ENCODE data around the gene ADGRA1.

Gene ADGRA1

DNA sequence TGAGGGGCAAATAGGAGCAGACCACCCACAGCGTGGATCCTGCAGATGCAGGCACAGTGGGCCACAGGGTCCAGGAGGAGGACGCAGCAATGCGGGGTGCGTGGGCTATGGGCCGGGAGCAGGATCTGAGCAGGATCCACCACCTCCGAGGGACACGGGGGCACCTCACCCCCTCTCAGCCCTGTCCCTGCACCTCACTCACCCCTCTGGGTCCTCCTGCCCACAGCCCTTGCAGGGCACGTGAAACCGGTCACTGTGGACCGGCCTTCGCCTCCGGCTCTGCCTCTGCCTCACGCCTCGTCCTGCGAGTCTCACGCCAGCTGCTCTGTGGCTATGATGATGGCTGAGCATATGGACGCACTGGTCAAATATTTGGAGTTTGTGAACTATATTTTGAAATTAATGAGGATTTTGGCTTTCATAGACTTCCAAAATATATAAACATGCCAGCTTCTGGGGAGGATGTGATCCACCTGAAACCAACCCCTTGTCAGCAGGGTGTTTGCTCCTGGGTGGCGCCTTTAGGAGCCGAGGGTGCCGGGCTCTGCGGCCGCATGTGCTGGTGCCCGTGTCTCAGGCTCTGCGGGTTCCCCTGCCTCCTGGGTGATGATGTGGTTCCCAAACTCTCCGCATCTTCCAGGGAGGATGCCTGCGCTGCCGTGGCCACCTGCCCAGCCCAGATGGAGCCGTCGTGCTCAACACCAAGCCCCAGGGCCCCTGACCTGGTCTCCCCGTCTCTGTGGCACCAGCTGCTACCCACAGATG, 11.3 kb upstream of the ADGRA1 start:
- no peak for DNase-seq (ENCODE audit: low read depth)

DNA sequence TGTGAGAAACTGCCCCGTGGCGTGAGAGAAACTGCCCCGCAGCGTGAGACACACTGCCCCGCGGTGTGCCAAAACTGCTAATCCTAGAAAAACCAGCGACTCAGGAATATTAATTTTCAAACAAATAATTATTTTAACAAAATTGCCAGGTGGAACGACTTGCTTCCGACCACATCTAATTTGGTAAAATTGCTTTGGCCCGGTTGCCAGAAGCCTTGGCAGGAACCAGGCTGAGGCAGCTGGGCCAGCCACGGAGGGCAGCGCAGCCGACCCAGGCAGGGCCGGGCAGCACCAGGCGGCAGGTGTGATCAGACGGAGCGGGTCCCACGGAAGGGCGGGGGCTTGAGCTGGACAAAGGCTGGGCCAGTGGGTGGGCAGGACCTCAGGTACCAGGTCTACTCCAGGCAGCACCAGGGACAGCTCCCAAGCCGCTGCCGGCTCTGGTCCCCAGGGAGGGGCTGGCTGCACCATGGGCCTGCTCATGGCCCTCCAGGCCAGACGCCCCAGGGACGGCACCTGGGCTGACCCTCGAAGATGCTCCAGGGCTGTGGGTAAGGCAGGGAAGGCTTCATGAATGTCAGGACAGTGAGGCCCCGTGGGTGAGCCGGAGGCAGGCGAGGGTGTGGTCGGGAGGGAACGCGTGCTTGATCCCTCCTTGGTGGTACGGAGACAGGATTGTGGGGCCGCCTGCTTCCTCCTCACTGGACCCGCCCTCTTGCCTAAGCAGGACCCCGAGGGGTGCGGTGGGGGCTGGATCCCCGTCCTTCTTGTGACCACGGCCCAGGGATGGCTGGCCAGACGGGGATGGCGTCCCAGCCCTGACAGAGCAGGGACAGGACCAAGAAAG, 7.7 kb upstream of the ADGRA1 start:
- DNase-seq (ENCODE audit: low read depth) = no peak

DNA sequence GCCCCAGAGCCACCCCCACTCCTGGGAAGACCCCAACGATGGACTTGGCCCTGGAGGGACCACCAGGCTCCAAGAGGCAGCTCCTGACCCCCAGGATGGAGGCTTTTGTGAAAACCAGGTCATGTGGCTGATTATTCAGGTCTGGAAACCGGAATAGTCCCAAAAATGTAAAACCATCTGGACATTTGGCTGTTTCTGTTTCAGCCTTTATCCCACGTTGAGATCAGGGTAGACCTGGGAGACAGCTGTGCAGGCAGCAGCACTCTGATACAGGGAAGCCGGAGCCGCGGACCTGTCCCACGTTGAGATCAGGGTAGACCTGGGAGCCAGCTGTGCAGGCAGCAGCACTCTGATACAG, 7.1 kb upstream of the ADGRA1 start:
- no peak for DNase-seq (ENCODE audit: low read depth)

DNA sequence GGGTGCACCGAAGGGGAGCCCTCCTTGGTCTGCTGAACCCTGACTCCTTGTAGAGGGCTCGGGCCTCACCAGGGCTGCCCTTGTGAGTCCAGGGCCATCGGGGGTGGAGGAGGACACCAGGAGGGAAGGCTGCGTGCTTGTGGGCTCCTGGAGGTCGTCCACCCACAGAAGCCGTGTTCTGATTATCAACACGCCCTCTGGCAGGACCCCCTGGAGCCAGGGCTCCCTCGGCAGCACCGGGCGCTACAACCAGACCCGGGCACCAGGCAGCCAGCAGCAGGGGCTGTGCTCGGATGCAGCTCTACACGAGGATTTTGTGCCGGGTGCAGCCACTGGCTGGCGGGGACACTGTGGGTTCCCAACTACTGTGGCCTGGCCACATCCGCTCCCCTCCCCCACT, 6.1 kb upstream of the ADGRA1 start:
- DNase-seq (ENCODE audit: low read depth) = no peak

DNA sequence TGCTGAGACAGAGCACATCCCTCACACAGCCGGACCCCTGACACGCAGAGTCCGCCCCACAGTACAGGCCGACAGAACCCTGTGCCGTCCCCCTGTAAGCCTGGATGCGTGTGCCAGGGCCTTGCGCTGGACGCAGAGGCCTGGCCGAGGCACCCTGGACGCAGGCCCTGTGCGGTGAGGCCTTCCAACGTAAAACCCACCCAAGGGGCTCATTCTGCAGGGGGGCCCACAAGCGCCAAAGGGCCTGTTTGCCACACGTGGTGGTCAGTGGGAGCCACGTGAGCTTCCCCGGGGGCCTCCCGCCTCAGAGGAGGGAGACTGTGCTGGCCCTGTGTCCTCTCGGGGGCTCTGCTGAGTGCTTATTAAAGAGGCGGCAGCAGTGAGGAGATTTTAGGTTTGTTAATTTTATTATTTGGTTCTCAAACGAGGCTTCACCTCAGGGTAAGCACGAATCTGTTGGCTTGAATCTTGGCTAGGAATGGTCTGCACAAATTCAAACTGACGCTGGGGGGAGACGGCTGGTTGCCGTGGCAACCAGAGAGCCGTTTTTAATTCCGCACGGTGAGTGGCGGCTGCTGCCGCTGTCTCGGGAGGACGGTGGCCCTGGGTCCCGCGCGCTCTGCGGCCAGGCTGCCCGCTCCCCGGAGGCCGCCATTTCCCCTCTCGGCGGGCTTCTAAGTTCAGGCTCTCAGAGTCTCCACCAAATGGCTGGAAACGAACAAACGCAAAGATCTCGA, 4.9 kb upstream of the ADGRA1 start:
- no peak for DNase-seq (ENCODE audit: low read depth)

DNA sequence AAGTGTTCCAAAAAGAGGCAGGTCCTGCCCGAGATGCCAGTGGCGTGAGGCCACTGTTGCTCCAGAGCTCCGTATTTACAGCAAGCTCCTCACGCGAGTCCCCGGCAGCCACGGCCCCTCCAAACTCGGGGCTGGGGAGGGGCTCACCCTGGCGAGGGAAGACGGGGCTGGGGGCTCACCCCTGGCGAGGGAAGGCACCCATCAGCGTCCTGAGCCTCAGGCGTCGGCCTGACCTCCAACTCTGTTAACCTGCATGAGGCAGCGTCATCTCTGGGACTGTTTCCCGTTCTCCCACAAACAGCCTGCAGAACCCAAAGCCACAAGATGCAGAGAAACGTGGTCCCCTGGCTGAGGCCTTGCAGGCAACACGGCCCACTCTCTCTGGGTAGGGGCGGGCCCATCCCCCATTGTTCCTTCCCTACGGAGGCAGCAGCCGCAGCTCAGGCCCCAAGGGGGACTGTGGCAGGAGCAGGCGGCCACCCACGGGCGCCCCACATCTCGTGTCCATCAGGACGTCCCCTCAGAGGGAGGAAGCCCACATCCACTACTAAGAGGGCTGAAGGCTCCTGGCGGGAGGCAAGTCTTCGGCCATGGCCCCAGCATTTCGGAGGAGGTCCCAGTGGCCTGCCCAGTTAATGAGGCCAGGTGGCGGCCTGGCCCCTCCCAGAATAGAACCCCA, 4.2 kb upstream of the ADGRA1 start:
- DNase-seq (ENCODE audit: low read depth) = no peak

DNA sequence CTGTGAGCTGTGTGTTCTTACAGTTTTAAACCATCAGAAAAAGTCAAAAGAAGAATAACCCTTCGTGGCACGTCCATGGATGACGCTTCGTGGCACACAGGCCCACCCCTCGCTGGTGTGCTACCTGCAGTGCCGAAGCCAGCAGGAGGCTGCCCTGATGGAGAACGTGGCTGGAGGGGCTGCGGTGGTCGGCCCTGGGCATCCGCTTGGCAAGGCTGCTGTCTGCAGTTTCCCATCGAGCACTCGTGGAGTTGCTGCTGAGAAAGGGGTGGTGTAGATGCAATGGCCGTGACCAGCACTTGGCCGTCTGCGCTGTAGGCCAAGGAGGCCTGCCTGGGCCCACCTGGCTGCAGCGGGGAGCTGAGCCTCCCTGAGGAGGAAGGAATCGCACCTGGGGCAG, 3.2 kb upstream of the ADGRA1 start:
- DNase-seq (ENCODE audit: low read depth) = no peak

DNA sequence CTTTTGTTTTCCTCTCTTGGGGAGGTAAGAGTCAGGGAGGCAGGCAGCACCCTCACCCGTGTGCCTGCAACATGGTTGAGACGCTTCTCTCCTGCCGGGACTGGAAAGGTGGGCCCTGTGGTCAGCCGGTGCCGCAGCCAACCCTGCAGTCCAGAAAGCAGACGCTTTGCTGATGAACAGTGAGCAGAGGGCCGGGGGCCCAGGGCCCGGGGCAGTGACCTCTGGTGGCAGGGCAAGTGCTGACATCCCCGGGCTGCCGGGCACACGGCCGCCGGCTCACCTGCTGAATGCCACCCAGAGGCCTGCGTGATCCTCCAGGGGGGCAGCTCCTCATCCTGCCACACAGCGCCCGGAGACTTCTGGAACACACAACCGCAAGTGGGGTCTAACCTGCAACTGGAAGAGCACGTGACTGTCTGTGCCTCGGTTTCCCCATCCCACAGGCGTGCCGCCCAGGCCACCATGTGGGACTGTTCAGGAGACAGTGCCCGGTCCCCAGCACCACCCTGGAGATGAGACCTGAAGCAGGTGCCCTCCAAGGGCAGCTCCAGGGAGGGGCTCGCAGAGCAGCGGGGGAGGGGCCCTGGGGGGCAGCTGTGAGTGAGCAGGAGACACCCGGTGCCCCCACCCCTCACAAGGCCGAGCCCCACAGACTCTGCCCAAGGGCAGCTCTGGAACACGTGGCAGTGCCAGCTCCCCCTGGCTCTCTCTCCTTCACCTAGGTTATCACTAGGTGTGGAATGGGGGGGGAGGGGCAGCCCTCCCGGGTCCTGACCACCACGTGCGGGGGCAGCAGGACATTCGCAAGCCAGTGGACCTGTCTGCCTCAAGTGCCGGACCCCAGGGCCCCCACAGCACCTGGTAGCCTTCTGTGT, 2.2 kb upstream of the ADGRA1 start:
- no peak for DNase-seq (ENCODE audit: low read depth)

DNA sequence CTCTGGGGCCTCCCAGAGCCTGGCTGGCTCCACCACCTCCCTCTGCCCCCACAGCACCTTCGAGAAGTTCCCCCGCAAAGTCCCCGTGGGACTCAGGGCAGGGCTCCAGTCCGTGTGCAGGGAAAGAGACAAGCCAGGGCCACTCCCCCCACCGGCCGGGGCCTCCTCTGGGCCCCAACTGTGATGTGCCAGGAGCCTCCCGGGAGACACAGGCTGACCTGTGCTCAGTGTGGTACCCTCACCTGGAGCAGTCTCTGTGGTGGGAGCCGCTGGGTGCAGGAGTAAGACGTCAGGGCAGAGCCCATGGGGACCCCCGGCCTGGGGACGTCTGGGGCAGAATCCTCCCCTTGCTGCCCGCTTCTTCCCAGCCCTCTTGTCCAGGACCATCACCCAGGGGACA, 1.5 kb upstream of the ADGRA1 start:
- DNase-seq (ENCODE audit: low read depth) = no peak

DNA sequence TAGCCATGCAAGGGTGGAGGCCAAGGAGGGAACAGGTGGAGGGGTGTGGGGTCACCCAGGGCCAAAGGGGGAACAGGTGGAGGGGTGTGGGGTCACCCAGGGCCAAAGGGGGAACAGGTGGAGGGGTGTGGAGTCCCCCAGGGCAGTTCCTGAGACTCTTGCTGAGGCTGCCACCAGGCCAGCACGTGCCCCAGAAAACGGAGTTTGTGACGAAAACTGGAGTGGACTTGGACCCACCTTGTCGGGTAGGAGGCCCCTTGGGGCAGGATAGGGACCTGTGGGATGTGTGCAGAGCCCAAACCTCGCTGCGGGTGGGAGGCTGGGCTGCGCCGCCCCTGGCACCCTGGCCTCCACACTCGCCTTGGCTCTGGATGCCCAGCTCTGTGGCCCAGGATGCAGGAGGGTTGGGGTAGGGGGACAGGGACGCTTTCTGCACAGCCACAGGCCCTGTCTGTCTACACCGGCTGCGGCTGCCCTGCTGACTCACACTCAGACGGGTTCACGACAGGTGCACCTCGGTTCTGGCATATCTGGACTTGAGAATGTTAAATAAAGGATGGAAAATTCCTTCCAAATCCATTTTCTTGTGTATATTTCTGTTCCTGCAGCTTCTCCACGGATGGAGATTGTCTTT, 562 bp upstream of the ADGRA1 start:
- no peak for DNase-seq (ENCODE audit: low read depth)

DNA sequence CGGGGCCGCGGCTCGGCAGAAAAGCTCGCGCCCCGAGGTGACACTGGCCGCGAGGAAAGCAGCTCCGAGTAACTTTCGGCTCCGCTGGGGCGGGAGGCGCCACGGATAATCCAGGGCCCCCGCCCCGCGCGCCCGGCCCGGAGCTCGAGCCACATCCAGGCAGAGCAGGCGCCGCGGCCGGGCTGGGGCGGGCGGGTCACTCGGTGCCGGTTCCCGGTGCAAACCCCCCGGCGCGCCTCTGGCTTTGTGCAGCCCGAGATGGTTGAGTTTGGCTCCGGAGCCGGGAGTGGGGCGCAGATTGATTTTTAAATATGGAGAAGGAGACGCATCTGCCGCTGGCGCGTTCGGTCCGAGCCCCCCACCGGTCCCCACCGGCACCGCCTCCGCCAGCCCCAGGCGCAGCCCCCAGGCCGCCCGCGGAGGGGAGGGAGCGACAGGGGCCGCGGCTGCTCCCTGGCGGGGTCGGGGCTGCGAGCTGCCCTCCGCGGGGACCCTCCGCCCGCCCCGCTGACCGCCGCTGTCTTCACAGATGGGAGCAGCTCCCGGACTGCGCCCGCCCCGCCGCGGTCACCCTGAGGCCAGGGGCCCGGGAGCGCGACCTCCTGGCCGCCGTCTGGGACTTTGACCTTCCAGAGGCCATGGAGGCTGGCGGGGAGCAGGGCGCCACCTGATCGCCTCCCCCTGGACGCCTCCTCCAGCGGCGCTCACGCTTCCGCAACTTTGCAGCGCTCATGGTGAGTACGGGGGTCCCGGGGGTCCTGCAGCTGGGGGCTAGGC, 643 bp downstream of the ADGRA1 start:
- DNase-seq (ENCODE audit: low read depth) = no peak

DNA sequence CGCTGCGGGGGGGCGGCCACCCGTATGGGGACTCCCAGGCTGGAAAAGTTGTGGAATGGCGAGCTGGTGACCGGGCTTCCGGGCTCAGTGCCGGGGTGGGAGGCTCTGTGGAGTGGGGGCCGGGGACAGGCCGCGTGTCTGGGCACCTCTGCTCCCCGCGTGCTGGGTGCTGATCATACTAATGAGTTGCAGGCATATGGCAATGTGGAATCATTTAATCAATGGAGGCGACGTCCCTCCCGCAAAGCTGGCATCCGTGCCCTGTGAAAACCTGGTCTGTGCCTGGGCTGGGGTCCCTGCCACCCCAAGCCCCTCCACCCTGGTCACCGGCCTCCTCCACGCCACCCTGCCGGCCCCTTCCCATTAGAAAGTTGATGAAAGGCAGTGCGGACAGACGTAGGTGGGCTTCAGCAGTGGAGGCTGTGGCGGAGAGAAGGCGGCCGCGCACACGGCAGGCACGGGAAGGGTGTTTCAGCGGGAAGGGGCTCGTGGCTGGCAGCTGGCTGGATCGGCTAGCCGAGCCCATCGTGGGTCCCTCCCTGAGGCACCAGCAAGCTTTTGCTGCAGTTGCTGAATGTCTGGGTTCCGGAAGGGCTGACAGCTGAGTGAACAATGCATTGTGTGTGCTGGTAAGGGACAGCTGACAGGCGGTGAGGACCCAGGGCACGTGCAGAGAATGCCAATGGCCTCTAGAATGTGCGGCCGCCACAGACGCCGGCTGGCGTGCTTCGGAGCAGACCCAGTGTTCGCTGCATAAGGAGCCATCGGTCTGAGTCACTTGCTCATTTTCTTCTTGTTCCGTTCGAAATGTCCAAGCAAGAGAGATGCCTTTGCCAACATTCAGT, 1.5 kb downstream of the ADGRA1 start:
- DNase-seq (ENCODE audit: low read depth) = no peak

DNA sequence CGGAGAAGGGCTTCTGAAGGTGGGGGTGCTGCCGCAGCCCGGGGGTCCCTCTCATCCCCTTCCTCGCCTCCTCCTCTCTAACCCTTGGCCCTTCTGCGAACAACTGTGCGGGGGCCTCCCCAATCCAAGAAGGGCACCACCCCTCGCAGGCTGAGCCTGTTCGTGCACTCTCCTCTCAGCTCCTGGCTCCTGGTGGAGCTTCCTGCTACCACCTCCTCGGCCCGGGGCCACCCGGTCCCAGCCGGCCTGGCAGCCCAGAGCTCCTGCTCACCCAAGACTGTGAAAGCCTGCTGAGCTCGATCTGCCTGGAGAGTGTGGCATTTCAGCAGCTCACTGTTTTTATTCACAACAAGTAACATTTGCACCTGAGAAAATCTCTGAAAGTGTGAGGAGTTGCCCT, 2.4 kb downstream of the ADGRA1 start:
- DNase-seq (ENCODE audit: low read depth) = no peak

DNA sequence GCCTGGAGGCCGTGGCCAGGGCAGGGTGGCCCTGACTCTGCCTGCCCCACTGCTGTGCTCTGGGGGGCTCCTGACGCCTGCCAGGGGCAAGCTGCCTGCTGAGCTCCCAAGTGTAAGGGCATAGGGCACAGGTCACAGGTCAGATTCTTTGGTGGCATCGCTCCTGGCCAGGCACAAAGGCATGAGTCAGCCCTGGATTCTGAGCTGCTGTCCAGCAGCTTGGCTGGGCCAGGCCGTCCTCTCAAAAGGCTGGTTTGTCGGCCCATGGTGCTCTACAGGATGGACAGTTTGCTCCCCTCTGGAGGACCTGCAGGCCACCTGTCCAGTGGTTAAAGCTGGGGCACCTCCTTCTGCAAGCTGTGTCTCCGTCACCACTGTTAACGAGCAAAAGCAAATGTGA, 2.9 kb downstream of the ADGRA1 start:
- DNase-seq (ENCODE audit: low read depth) = no peak

DNA sequence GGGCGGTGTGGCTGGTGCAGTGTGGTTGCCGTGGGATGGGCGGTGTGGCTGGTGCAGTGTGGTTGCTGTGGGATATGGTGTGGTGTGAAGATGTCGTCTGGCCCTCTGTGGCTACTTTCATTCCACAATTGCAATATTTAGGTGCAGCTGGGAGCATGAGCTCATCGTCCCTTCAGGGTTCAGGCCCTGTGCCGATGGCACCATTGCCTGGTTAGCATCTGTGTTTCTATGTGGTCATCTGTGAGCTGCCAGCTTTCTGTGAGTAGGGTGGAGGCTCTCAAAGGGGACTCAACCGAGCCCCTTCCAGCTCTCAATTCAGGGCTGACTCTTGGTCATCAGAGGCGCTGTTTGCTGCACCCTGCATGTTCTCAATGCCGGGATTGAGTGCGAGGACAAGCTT, 3.6 kb downstream of the ADGRA1 start:
- no peak for DNase-seq (ENCODE audit: low read depth)

DNA sequence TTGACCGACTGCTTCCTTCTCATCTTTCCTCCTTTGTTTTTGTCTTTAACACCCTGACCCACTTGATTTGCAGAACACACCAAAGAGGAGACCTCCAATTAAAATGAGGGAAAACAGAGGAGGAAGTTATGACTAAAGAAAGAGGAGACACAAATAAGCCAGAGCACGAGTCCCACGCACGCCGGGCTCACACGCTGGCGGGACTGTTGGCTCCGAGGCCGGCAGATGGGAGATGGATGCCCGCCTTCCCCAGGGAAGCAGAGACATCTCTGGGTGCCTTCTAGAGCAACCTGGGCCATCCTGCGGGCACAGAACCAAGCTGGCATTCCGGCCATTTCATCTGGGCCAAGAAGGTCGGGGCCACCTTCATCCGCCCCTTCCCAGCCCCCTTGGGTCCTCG, 5.6 kb downstream of the ADGRA1 start:
- no peak for DNase-seq (ENCODE audit: low read depth)

DNA sequence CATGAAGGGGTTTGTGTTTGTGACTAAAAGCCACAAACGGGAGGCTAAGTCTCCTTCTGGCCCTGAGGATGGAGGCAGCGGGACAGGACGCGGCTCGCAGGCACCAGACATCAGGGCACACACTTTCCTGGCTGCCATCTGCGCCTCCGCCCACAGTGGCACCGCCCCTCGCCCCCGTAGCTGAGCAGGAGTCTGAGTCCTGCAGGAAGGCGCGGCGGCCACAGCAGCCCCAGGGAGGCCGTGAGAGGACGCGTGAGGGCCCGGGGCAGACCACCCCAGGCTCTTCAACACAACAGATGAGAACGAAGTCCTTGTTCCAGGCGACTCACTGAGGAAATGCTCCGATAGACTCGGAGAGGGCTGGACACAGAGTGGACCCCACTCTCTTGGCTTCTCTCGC, 6.6 kb downstream of the ADGRA1 start:
- no peak for DNase-seq (ENCODE audit: low read depth)

DNA sequence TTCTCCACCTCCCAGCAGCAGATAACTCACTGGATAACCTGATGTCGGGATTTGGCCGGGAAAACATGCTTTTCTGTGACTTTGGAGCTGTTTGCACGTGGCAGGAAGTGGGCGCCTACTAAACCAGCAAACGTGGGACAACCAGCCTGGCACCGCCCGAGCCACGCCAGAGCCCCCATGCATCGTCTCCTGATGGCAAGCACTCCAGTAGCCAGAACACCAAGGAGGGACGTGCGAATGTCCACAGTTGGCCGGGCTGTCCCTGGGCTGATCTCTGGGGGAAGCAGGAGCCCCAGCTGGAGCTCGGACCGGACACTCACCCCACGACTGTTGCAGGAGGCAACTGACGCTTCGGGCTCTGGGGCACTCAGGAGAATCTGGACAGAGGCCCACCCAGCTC, 7.1 kb downstream of the ADGRA1 start:
- no peak for DNase-seq (ENCODE audit: low read depth)

DNA sequence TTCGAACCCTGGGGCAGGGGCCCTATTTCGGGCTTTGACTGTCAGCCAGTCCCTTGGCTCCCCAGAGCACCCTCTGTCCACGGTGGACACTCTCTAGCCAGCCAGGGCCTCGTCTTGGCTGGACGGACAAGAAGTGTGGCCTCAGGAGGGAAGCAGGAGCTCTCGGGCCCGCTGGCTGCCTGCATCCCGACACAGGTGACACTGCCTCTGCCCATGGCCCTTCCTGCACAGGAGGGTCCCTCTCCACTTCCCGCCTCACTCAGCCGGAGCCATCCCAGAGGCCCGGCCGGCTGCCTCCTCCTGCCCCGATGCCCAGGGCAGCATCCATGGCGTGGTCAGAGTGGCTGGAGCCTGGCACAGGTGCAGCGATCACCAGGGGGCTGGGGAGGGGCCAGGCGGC, 7.9 kb downstream of the ADGRA1 start:
- no peak for DNase-seq (ENCODE audit: low read depth)

Measured in T-helper 22 cell (primary cell).